ENCODE data around the gene CPB2. TPM values are rescaled to one million over a fixed set of nuclear protein-coding genes. Genes with fewer than 3 reads are reported as not detected.
A peak's percentile ranks its signal among the peaks of the same experiment; 100 is the strongest.

Gene CPB2
- polyA plus RNA-seq, 3 donors from 2014 or later: not detected

DNA sequence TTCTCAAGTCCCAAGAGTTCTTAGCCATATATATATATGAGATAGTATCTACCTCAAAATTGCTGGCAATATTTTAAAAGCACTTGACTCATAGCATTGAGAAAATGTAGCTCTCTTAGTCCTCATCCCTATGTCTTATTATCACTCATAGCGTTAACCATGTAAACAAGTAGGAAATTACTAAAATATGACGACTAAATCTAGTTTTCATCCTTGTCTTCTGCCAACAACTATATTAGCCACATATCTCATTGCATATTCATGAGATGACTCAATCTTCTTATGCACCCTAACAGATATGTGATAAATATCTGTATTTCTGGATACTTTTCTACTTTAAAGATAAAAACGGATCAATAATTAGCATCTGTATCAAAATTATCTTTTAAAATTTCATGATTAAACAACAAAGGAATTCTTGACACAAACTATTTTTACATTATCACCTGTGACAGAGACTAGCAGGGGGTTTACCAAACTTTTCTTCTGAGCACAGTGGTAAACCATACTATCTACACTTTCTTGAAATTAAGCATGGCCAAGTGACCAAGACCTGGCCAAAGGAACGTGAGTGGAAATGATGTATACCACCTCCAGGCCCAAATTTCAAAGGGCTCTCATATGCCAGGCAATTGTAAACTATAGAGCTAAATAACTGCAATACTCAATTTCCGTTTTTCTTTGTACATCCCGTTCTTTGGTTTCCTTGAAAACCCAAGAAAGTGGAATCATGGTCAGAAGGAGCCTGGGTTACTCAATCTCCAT is 98.0 kb downstream of the CPB2 start:
- Mint-ChIP-seq H3K36me3 (peaks cover 24 to 50% (median 35%) of the 10 kb centered on the region in 3 donors), H3K27me3 (ENCODE audit: low read depth in 3 of 3) (no peaks in the 10 kb centered on the region), H3K4me1 (no peaks in the 10 kb centered on the region), H3K9me3 (no peaks in the 10 kb centered on the region), H3K4me3 (no peak overlapping the region), H3K27ac (no peak overlapping the region)
- no peak for DNase-seq

GRCh38 chr13:46004491-46004890 is 100.3 kb downstream of the CPB2 start:
- Mint-ChIP-seq H3K36me3 (peaks cover 30 to 59% (median 44%) of the 10 kb centered on the region in 3 donors), H3K27me3 (ENCODE audit: low read depth in 3 of 3) (no peaks in the 10 kb centered on the region), H3K9me3 (no peaks in the 10 kb centered on the region), H3K27ac (peak overlapping the region in 2 of 6 donors; percentile 13 to 29), H3K4me1 (no peaks in the 10 kb centered on the region), H3K4me3 (no peak overlapping the region)
- no peak for DNase-seq

Other genes with a start within 250 kb of the CPB2 start
- gene ZC3H13, start 52.3 kb downstream of the CPB2 start, polyA plus RNA-seq: 10 to 100 TPM in 2 of 3 donors, 1 to 10 TPM in 1; 6.3 to 61.1 (median 30.8) TPM
- 1,000 to 10,000 TPM; 1,594 to 2,414 (median 2,262) TPM for gene LCP1, start 77.1 kb upstream of the CPB2 start, polyA plus RNA-seq
- gene LRRC63, start 106.9 kb upstream of the CPB2 start, polyA plus RNA-seq: 1 to 10 TPM in 1 of 3 donors, under 1 TPM in 2; 0.10 to 1.1 (median 0.12) TPM

Measured in immature natural killer cell (primary cell).